Esophagus muscularis mucosa (tissue), 3 donors: ENCODE data around the gene ACIN1.

Experiments used
- EP300 ChIP-seq: sonication (generic); formaldehyde crosslinking; IDR thresholded peaks from one replicate; pipeline ENCODE4 v1.6.1; 2017; ENCODE audit warnings: antibody characterized with exemption
- TF ChIP-seq, protein P1 (sequence below), 3 experiments: fragments of 200-600 bp in 2 of 3; fragments of 450-650 bp in 1 of 3; sonication (generic) in 2 of 3; IDR thresholded peaks; one replicate each; pipeline ENCODE4 v1.5.1; 2017 to 2019; ENCODE audit warnings: antibody characterized with exemption in 3 of 3, mild to moderate bottlenecking in 2 of 3, moderate library complexity in 1 of 3

DNA sequence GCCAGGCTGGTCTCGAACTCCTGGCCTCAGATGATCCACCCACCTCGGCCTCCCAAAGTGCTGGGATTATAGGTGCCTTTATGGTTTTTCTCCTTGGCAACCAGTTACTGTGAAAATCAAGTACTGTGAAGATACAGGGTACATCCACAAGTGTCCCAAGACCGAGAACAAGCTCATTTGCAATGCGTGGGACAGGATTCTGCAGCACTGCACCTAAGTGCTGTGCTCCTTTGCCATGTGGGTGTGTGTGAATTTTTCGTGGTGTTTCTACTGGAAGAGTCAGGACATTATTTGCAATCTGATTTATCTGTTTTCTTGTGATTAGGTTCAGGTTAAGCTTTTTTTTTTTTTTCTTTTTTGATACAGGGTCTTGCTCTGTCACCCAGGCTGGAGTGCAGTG, 77.8 kb downstream of the ACIN1 start:
- TF ChIP-seq, protein P1, sequence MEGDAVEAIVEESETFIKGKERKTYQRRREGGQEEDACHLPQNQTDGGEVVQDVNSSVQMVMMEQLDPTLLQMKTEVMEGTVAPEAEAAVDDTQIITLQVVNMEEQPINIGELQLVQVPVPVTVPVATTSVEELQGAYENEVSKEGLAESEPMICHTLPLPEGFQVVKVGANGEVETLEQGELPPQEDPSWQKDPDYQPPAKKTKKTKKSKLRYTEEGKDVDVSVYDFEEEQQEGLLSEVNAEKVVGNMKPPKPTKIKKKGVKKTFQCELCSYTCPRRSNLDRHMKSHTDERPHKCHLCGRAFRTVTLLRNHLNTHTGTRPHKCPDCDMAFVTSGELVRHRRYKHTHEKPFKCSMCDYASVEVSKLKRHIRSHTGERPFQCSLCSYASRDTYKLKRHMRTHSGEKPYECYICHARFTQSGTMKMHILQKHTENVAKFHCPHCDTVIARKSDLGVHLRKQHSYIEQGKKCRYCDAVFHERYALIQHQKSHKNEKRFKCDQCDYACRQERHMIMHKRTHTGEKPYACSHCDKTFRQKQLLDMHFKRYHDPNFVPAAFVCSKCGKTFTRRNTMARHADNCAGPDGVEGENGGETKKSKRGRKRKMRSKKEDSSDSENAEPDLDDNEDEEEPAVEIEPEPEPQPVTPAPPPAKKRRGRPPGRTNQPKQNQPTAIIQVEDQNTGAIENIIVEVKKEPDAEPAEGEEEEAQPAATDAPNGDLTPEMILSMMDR (IDR thresholded peaks at IDR 0.05), result no peak
- TF ChIP-seq EP300, result no peak
